GM08714 (cell line): Measurements from ENCODE around the gene SLIT1.

ENCODE experiments used
- H3K4me3 ChIP-seq: fragments of 200-500 bp; sonication (Bioruptor generic); 2 replicates; pipeline ENCODE4 v1.5.1; 2014; ENCODE audit warnings: mild to moderate bottlenecking, low read length, inconsistent platforms
- ZNF274 ChIP-seq: IDR thresholded peaks from 2 replicates; pipeline ENCODE4 v1.6.1; 2012; ENCODE audit warnings: mild to moderate bottlenecking, low read depth, low read length

The SLIT1 gene

DNA sequence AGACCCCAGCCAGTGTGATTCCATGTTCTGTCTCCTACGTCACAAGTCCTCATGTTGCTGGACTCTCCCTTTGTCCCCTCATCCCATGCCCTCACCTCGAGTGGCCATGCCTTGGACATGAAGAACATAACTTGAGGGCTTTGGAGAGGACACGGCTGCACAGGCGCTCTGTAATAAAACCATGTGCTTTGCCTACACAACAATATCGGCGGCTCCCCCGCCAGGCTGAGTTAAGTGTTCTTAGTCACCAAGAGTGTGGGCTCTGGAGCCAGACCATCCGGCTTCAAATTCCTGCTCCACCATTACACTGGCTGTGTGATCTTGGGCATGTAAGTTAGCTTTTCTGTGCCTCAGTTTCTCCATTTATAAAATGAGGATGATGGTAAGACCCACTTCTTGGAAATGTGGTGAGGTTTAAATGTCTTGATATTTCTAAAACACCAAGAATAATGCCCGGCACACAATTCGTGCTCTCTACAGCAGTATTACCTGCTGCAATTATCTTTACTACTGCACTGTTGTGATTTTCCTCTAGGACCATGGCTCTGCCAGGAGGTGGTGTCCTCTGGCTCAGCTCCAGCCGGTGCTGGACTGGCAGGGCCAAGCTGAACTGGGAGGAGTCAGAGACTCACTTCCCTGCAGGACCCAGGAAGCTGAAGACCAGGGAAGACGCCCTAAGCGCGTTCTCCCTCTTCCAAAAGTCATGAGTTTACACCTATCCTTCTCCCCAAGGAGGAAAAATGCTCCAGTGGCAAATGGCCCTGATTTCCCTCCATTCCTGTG is 15.7 kb downstream of the SLIT1 start:
- no peak overlapping the region for H3K4me3 ChIP-seq
- TF ChIP-seq ZNF274: no peak

DNA sequence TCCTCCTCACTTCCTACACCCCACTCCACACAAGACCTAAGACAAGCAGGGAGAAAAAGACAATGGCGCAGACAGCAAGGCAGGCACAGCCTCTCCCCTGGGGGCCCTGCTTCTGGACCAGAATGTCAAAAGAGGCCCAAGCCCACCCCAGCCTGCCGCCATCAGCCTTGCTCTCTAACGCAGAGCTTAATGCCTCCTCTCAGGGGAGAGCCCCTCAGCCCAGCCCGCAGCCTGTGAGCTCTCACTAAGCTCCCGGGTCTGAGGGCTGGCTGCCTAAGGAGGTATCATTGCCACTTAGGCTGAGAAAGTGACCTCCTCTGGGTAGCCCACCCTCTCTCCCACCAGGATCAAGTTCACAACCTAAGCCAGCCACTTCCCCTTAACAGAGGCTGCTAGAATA is 16.7 kb downstream of the SLIT1 start:
- TF ChIP-seq ZNF274: no peak
- H3K4me3 ChIP-seq: no peak overlapping the region

DNA sequence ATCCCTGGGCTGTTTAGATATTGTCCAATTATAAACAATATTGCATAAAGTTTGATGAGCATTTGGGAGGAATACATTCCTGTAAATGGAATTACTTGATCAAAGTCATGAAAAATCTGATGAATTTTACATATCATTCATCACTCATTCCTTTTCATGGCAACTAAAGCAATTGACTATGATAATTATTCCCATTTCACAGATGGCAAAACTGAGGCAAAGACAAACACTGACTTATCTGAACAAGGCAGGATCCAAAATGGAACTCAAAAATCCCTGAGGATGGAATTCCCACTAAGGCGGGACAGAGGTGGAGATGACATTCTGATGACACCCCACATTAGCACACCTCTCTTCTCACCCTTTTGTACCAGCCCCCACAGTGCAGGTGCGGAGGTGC is 17.1 kb downstream of the SLIT1 start:
- no peak overlapping the region for H3K4me3 ChIP-seq
- no peak for TF ChIP-seq ZNF274

DNA sequence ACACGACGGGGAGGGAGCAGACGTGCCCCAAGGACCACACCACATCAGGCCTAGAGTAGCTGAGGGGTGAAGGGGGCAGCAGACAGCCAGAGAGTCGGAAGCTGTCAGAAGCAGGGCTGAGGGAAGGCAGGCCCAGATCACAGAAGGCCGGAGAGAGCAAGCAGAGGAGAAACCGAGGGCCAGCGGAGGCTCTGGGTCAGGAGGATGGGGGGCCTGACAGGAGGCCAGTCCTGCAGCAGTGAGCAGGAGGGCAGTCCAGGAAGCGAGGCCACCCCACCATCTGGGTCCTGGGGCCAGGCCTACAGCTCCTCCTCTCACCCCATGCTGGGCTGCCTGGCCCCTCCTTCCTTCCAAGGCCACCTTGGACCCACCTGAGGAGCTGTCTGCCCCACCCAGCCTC is 20.3 kb downstream of the SLIT1 start:
- no peak overlapping the region for H3K4me3 ChIP-seq
- no peak for TF ChIP-seq ZNF274

DNA sequence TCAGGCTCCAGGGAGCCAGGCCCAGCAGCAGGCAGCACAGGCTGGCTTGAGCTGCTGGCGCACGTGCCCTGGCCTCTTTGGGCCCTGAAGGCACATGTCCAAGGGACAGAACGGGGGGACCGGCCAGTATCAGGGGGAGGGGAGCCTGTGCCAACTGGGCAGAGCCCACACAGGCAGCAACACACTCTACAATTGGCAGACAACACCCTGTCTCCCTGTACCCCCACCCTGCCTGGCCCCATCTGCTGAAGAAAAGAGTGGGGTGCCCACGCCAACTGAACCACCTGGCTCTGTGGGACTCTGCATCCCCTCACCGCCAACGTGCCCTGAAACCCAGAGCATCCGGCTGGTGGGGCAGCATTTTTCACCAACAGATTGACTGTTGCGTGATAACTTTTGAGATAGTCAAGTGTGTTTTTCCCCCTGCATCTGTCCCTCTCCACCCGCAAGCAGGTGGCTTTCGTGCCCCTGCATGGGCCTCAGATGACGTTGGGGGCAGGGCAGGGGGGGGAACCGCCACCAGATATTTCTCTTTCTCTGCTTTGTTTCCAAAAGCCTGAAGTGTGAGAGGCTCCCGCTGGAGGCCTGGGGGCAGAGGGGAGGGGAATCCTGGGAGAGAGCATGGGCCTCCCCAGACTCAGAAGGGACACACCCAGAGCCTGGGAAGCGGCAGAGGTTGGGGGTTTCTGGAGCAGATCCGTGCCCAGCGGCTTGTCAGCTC is 21.8 kb downstream of the SLIT1 start:
- no peak for TF ChIP-seq ZNF274
- no peak overlapping the region for H3K4me3 ChIP-seq

DNA sequence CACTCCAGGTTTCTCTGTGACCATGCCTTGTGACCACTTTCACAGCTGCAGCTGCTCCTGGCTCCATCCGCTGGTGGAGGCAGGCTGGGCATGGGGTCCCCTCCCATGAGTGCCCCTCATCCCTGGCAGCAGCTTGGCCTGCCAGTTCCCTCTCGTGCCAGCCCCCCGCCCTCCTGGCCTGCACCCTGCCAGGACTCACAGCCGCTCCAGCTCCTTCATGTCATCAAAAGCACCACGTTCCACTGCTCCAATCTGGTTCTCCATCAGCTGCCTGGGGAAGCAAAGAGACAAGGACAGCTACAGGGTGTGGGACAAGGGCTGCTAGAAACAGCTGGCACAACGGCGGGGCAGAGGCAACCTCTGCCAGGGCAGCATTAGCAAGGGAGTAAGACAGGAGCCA is 22.6 kb downstream of the SLIT1 start:
- no peak for TF ChIP-seq ZNF274
- no peak overlapping the region for H3K4me3 ChIP-seq

DNA sequence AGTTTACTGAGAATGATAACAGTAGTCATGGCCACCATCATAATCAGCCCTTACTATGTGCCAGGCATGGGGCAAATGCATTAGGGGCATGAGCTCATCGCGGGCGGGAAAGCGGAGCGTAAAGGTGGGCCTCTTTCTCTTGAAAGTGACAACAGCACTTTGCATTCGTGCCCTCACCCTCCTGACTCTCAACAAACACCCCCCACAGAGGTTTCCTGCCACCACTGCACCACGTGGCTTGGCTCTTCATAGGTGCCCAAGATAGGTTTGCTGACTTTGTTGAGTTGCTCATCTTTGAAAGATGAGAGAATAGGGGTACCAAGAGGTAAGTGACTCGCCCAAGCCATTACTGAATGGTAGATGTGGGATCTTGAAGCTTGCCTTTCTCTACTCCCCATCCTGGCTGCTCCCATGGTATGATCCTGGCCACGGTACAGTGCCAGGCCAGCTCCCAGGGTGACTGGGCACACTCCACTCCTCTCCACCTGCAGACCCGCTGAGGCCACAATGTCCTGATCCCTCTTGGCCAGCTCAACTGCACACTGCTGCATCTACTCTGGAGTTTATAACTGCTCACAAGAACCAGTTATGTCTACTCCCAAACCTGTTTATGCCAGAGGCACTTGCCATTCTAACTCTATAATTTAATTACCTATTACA is 26.0 kb downstream of the SLIT1 start:
- no peak for TF ChIP-seq ZNF274
- no peak overlapping the region for H3K4me3 ChIP-seq

DNA sequence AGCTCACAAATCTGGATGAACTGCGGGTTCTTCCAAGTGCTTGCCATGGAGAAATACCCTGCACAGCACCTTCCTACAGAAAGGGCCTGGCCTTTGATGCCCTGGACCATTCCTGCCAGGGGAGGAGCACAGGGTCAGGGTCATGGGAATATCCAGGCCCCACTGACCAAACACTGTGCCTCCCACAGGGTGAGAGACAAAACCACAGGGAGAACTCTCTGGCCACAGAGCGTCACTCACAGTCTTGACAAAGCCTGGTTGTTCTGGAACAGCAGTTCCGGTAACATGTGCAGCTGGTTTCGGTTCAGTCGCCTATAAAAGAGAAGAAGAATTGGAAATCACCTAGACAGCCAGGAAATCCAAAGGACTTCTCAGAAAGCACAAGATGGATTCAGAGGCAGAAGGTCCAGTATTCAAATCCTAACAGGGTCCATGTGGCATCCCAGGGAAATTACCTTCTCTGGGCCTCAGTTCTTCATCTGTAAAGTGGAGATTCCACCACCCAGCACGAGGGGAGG is 28.1 kb downstream of the SLIT1 start:
- no peak overlapping the region for H3K4me3 ChIP-seq
- TF ChIP-seq ZNF274: no peak

DNA sequence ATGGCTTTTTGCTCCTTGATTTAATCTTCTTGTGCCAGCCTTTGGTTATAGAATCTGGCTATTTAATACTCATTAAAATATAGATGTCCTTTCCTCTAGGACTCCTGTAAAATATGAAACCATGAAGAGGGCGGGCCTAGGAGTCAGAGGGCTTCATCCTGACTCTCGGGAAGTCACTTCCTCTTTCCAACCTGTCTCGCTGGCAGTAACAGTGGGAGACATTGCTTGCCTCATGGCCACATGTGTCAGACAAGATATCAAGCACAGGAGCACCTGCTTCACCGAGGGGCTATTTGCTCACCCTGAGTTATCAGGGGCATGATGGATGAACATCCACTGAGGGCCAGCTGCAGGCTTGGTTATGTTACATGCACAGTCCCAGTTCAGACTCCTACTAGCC is 31.0 kb downstream of the SLIT1 start:
- no peak for TF ChIP-seq ZNF274
- no peak overlapping the region for H3K4me3 ChIP-seq

DNA sequence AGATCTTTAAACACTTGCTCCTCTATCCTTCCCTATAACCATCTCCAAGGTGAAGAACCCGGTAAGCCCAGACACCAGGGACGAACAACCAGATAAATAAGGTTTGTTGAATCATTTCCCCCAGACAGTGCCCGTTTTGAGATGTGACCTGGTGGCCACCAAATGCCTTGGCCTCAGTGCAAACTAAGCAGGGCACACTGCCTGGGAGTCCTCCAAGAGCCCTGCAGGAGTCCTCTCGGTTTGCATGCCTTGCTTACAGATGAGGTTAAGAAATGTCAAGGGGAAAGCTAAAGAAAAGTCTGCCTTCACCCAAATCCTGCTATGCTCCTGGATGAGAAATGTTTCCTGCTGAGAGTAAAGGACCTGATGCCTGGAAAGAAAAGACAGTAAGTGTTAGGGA is 31.6 kb downstream of the SLIT1 start:
- TF ChIP-seq ZNF274: no peak
- no peak overlapping the region for H3K4me3 ChIP-seq

DNA sequence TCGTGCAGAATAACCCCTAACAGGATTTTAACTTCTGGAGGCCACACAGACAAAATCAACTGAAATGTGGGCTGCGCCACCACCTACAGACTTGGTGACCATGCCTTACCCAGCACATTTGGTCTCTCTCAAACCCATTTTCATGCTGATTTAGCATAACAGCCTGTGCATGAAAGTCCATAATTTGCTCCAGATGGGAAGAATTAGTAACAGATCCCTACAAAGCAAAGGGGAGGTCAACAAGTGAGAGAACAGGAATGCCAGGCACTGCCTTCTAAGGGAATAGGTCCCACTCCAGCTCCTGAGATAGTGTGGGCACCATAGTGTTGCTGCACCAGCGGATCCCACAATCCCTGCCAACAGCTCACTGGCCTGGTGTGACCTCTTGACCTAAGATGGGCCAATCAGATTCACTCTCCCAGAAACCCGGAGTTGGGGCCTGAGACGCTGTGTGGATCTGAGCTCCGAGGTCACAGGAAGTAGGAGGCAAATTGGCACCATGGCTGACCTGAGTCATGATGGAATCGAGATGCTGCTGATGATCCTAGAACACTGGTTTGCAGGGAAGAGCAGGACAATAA is 32.4 kb downstream of the SLIT1 start:
- H3K4me3 ChIP-seq: no peak overlapping the region
- TF ChIP-seq ZNF274: no peak

DNA sequence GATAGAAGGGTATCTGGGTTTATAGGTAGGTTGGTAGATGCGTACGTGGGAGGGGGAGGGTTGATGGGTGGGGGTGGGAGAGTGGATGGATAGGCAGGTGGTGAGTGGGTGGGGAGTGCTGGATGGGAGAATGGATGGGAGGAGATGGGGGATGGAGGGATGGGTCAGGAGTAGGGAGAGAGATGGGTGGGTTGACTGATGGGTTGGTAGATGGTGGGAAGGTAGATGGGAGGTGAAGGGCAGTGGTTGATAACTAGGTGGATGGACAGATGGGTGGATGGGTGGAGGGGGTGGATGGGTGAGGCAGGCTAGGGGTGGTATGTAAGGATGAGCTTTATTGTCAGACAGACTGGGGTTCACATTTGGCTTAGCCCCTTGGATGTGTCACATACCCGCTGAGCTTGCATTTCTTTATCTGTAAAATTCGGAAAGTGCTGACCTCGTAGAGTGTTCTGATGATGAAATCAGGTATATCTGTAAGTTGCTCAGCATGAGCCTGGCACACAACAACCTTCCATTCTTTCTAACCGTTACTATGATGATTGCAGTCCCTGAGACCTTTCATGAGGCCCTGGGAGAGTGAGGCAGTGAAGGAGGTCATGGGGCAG is 34.3 kb downstream of the SLIT1 start:
- no peak overlapping the region for H3K4me3 ChIP-seq

DNA sequence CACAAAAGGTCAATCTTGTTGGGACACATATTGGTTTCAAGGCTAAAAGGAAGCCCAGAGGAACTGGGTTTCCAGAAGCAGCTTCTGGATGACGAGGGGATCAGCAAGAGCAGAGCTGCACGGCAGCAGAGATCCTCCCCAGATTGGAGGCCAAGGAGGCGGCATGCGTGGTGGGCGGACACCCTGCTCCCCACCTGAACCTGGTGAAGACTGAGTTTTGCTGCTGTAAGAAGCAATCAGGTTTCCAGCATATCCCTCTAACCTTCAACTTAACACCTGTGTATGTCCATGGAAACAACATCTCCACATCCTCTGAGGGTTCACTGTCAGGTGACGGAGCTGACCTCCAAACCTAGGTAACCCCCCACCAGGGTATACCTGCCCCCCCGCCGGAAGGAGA is 35.1 kb downstream of the SLIT1 start:
- TF ChIP-seq ZNF274: no peak
- H3K4me3 ChIP-seq: no peak overlapping the region

More for the DNA sequence above, 34.3 kb downstream of the SLIT1 start:
- TF ChIP-seq ZNF274: no peak

DNA sequence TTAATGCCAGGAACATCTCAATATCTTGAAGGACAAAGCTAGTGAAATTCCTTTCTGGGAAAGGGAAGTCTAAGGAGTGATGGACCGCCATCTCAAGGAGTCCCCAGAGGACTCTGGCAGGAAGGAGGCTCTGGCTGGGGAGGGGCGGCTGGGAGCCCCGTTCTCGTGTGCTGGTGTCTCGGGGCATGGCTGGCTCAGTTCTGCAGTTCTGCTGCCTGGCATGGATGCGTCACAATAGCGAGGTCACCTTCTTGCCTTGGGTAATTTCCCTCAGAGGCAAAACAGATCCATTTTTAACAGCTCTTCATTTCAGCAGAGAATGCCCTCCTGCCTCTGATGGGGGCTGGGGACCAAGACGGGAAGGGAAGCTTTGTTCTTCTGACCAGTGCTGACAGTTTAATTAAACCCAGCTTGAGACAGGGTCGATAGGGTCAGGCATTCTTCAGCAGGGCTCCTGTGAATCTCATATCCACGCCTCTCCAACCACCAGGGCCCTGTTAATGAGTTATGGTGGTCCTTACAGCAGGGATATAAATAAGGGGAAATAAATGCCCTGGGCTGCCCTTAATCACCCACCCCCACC is 35.7 kb downstream of the SLIT1 start:
- no peak for TF ChIP-seq ZNF274
- no peak overlapping the region for H3K4me3 ChIP-seq
